ENCODE data around the gene GLIS1. TPM values are rescaled to one million over a fixed set of nuclear protein-coding genes. Genes with fewer than 3 reads are reported as not detected.

Gene GLIS1
- total RNA-seq, 1 donor from 2014 or later = not detected

DNA sequence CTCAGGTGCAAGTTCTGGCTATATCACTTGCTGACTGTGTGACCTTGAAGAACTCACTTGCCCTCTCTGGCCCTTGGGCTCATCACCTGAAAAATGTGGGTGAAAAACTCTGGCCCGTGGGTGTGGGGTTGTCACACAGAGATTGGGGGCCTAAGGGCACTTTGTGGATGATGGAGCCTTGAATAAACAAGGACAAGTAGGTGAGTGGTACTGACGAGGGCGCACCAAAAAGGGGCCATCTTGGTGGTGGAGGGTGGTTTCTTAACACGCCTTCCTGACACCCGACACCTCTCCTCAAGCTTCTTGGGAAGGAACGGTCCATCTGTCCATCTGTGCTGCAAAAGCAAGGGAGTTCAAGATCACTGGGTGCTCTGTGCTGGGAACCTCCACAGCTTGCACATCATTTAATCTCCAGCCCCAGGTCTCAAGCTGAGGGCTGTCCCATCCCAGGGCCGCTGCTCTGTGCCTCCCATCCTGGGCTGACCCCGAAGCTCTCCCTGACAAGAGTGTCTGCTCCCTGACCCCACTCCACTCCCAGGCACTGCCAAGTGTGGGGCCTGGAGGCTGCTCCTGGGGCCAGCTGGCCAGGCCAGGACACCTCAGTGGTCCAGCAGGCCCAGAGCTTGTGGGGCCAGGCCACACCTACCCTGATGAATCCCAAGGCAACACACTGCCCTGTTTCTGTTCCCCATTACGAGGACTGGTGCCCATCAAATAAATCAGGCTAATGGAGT, 97.3 kb downstream of the GLIS1 start:
- no peak for TF ChIP-seq CTCF (IDR thresholded peaks at IDR 0.05)
- ChIA-PET CTCF (no interaction called here), POLR2A (no interaction called here)
- intact Hi-C loops (cut with micrococcal nuclease) = no loop called here
- DNase-seq (no peak), ATAC-seq (ENCODE audit: low read depth) (no peak)
- H3K9me3 Mint-ChIP-seq = no peaks in the 10 kb centered on the region
- H3K4me3 Mint-ChIP-seq = no peak overlapping the region
- peaks cover 5% of the 10 kb centered on the region for H3K27me3 Mint-ChIP-seq
- no peaks in the 10 kb centered on the region for H3K36me3 Mint-ChIP-seq (ENCODE audit: low read depth)
- H3K27ac Mint-ChIP-seq = no peak overlapping the region
- H3K4me1 Mint-ChIP-seq = no peaks in the 10 kb centered on the region

DNA sequence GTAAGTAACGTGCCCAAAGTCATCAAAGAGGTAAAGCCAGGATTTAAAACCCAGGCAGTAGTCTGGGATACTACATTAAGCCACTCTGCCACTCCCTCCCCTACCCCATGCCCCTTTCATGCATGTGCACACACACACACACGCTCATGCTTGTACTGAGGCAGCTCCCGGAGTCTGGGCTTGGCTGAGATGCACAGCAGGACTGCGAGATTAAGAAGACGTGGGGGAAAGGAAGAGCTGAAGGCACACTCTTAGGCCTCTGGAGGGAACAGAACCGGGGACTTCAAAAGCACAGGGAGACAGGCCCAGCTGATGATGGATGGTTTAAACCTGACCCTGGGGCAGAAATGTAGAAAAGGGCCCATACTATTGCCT, 98.3 kb downstream of the GLIS1 start:
- Mint-ChIP-seq H3K27me3 (peaks cover 2% of the 10 kb centered on the region), H3K36me3 (ENCODE audit: low read depth) (no peaks in the 10 kb centered on the region), H3K9me3 (no peaks in the 10 kb centered on the region), H3K4me3 (no peak overlapping the region), H3K4me1 (no peaks in the 10 kb centered on the region), H3K27ac (no peak overlapping the region)
- DNase-seq = no peak
- ATAC-seq (ENCODE audit: low read depth) = no peak
- TF ChIP-seq CTCF (IDR thresholded peaks at IDR 0.05) = no peak
- ChIA-PET CTCF (no interaction called here), POLR2A (no interaction called here)
- intact Hi-C loops (cut with micrococcal nuclease) = no loop called here

DNA sequence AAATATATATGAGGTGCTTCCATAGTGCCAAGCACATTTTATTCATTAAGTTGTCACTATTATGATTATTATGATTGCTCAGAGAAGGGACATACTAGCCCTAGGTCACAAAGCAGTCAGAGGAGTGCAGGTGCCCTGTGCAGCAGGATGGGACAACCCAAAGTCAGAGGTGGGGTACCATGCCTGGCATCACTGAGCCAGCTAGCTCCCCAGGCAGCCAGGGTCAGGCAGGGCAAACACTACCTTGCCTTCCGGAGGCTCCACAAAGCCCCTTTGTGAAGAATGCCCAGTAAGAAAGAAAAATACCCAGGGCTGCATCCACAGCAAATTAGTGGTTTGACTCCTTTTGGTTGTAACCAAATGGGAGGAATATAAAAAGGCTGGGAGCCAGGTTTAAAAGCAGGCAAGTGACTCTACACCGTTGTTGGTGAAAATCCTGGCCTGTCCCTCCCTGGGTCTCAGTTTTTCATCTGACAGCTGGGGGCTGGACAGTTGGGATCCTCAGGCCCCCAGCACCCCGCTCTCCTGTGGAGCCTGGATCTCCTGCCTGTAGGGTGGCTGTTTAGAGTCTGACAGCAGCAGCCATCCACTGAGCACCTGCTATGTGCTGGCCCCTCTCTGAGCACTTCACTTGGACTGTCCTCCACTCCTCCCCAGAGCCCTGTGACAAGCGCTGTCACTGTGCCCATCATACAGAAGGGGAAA, 98.8 kb downstream of the GLIS1 start:
- intact Hi-C loops (cut with micrococcal nuclease) = no loop called here
- H3K36me3 Mint-ChIP-seq (ENCODE audit: low read depth) = no peaks in the 10 kb centered on the region
- ATAC-seq (ENCODE audit: low read depth) = no peak
- no peak for DNase-seq
- POLR2A ChIA-PET = no interaction called here
- no peaks in the 10 kb centered on the region for H3K9me3 Mint-ChIP-seq
- TF ChIP-seq CTCF (IDR thresholded peaks at IDR 0.05) = no peak
- CTCF ChIA-PET = no interaction called here
- H3K4me1 Mint-ChIP-seq = no peaks in the 10 kb centered on the region
- H3K27ac Mint-ChIP-seq = no peak overlapping the region
- no peaks in the 10 kb centered on the region for H3K27me3 Mint-ChIP-seq
- no peak overlapping the region for H3K4me3 Mint-ChIP-seq

GRCh38 chr1:53639251-53639763, 99.7 kb downstream of the GLIS1 start:
- Mint-ChIP-seq H3K27ac (no peak overlapping the region), H3K4me3 (no peak overlapping the region), H3K36me3 (ENCODE audit: low read depth) (no peaks in the 10 kb centered on the region), H3K4me1 (no peaks in the 10 kb centered on the region), H3K9me3 (no peaks in the 10 kb centered on the region), H3K27me3 (no peaks in the 10 kb centered on the region)
- DNase-seq (no peak), ATAC-seq (ENCODE audit: low read depth) (no peak)
- TF ChIP-seq CTCF (IDR thresholded peaks at IDR 0.05) = no peak
- intact Hi-C loops (cut with micrococcal nuclease) = no loop called here
- CTCF ChIA-PET = no interaction called here
- POLR2A ChIA-PET = no interaction called here

DNA sequence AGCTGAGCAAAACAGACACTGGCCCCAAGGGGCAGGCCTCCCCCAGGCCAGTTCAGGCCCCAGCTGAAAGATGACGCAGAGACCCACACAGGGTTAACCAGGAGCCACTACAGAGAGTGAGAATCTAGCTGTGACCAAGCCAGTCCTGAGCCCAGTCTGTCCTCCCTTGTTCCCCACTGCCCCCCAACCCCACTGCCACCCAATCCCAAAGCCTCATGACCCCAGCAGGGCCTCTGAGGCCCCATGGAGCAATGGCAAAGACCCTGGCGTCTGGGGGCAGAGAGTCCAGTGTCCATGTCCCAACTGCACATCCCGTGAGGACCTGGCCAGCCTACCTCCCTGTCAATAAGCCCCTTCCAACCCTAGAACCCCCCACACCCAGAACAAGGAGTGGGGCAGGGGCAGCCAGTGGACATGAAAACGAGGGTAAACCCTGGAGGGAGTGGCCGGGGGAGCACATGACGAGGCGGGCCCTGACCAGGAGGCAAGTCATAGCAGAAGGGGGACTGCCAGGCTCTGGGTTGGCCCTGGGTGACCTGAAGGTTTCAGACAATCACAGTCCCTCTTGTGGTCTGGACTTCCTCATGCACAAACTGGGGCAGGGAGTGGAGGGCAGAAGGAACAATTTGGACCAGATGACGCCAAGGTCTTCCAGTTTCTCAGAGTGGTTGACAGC, 100.5 kb downstream of the GLIS1 start:
- DNase-seq = no peak
- Mint-ChIP-seq H3K4me1 (no peaks in the 10 kb centered on the region), H3K9me3 (no peaks in the 10 kb centered on the region), H3K27ac (no peak overlapping the region), H3K4me3 (no peak overlapping the region), H3K27me3 (no peaks in the 10 kb centered on the region), H3K36me3 (ENCODE audit: low read depth) (no peaks in the 10 kb centered on the region)
- ATAC-seq (ENCODE audit: low read depth) = no peak
- TF ChIP-seq CTCF (IDR thresholded peaks at IDR 0.05) = no peak
- CTCF ChIA-PET = no interaction called here
- intact Hi-C loops (cut with micrococcal nuclease) = no loop called here
- POLR2A ChIA-PET = no interaction called here
